HG03196 (cell line): ENCODE data around the gene CFAP141.

Experiments
- ATAC-seq: cut with Tn5 transposase; IDR thresholded peaks from one replicate; pipeline ENCODE4 v1.9.1; 2021; ENCODE audit not compliant: unreplicated experiment

Gene CFAP141

DNA sequence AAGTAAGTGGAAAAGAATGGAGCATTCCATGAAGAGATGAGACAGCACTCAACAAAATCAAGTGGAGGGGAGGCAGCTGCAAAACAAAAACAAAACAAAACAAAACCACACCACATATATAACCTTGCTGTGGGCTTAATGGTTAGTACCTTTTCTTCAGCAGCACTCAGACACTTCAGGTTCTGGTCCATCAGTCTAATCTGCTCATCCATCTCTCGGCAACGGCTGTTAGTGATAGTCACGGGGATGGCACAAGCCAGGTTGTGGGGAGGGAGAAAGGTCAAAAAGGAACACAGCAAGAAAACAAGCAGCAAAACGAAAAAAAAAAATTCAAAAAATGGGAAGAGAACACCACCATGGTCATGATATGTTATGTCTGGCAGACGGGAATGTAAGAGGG is 34.3 kb downstream of the CFAP141 start:
- ATAC-seq: no peak

DNA sequence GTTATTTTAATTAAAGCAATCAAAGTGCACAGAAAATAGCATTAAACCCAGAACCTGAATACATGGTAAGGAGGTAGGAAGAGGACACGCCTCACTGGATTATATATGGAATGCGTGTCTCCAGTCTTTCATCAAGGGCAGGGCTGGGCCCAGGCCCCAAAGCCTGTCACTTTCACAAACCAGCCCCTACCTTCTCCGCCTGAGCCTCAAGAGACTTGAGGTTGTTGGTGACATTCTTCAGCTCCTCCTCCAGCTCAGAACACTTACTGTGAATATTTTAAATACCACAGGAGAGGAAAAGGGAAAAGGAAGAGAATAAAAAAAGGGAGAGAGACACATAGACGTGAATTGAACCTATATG is 34.9 kb downstream of the CFAP141 start:
- no peak for ATAC-seq

DNA sequence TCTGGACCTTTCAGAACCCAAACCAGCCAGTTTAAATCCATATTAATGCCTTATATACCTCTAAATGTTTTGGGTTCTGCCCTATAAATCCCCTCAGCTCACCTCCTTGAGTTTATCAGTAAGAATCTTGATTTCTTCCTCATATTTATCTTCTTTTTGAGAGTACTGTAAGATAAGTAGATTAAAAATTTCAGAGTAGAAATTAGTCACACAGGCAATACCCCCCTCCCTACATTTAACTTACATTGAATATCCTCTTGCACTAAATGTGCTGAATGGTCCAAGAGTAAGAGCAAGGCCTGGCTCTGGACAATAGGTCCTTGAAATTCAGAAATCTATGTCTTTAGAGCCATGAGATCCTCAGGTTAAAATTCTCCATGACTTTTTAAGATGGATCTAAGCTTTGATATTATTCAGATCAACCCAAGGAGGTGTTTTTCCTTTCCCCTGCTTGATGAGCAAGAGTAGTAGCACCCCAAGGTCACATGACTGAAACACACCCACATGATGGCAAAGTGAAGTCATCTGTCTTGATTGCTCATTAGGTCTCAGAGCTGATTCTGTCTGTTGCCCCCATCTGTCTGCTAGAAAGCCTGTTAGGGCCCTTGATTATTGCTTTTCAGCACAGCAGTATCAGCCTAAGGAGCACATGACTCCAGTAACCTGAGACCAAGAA is 35.4 kb downstream of the CFAP141 start:
- ATAC-seq: no peak

DNA sequence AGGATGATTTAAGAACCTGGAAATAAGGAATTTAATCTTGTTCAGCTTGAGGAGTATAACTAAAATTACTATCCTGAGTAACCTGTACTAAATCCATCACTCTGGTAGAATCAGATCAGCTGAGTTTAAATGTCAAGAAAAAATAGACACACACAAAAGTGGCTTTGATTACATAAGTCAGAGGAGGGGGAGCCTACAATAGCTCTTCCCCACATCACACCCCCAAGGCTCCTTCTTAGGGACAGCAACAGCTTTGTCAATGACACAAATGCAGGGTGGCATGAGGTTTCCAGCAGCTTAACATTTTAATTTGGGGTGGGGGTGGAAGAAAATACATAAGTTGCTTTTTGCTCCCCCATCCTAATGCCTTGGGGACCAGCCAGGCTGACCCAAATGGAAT is 38.7 kb downstream of the CFAP141 start:
- ATAC-seq: no peak

DNA sequence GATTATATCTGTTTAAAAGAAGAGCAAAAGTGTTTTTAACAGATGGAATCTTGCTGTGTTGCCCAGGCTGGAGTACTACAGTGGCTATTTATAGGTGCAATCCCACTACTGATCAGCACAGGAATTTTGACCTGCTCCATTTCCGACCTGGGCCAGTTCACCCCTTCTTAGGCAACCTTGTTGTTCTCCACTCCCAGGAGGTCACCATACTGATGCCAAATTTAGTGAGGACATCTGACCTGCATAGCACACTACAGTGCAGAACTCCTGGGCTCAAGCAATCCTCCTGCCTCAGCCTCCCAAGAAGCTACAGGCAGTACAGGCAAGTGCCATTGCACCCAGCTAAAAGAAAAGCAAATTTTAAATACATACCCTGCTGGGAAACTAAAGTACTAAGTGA is 39.9 kb downstream of the CFAP141 start:
- no peak for ATAC-seq

DNA sequence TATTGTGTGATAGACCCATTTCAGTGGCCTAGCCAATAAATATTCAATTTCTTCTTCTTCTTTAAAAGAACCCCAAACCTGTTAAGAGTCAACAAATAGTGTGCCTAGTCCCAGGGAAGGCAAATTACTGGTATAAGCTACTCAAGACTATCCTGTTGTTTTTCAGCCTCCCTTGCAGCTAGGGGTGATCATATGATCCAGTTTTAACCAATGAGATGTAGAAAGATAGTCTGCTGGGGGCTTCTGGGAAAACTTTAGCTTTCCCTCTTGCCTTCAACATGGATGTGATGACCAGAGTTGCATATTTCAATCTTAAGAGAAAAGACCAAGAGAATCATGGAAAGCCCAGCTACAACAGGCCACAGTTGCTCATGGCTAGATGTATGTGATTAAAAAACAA is 46.6 kb downstream of the CFAP141 start:
- ATAC-seq: no peak

DNA sequence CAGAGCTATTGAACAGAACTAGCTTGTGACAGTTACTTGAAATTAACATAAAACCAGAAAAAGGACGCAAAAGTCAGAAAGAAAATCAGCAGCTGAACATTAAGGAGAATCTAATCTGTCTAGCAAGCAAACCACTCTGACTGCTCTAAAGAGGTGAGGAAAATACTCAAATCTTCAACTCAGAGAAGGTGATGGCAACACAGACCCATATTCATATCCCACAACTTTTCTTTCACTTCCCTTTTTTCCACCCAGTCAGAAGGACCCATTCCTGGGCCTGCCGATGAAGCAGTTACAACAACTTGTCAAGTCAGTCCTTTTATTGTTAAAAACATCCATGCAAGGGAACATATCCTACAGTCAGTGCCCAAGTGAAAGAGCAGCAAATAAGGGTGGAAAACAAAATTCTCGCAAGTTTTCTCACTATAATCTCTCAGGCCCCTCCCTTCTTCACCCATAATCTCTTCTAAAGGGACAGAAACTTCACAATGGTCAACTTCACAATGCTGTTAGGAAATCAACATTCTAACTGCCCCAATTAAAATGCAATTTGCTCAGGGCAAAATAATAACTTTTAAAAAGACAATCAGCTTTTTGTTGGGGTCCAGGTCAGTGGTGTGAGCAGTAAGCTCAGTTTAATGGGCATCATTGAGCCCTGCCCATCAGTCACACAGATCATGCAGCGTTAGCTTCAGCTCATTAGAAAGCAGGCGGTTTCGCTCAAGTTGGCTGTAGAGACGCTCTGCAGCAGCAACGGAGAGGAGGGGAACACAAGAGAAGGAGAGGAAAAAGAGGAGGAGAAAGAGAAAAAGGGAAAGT is 47.6 kb downstream of the CFAP141 start:
- ATAC-seq: peak; percentile 30

DNA sequence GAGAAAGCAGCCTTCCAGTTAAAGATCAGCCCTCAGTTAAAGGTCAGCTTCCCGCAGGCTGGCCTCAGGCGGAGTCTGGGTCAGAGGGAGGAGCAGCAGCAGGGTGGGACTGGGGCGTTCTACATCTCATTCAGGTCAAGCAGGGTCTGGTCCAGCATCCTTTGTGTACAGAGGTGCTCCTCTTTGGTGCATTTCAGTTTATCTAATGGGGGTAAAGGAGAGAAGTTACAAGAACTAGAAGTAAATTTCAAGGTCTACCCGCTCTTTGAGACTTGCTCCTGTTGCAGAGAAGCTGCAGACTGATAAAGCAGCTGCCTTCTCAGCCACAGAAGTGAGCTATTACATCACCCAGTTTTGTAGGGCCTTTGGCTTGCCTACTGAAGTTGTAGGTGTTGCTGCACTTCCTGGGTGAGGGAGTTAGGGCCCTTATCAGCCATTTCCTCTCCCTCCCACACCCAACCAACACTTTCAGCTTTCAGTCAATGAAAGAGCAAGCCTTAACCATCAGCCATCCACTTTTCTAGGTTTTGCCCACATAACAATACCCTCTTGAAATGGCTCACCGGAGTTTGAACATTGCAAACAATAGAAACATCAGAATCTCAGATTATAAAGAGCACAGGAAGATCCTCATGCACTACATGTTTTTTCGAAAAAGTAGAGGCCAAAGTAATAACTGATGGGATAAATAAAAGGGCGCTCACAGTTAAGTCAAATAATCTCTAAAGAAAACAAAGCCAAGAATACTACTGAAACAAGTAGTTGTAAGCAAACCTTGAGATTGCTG is 48.4 kb downstream of the CFAP141 start:
- peak; percentile 79 for ATAC-seq

DNA sequence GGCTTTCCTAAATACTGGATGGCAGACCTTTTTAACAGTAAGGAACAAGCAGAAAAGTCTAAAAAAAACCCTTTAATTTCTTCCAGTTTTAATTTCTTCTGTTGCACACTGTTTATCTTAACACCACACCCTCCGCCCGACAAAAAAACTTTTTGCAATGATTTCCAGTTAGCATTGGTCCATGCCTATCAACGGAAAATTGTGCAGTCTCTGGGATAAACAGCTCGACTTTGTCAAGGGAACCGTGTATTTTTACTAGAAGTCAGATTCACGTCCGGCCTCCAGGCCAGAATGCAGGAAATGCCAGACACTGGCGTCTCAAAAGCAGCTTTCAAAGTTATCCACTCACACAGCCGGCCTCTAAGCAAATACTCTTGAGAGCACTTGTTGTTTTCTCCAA is 50.9 kb downstream of the CFAP141 start:
- ATAC-seq: no peak

DNA sequence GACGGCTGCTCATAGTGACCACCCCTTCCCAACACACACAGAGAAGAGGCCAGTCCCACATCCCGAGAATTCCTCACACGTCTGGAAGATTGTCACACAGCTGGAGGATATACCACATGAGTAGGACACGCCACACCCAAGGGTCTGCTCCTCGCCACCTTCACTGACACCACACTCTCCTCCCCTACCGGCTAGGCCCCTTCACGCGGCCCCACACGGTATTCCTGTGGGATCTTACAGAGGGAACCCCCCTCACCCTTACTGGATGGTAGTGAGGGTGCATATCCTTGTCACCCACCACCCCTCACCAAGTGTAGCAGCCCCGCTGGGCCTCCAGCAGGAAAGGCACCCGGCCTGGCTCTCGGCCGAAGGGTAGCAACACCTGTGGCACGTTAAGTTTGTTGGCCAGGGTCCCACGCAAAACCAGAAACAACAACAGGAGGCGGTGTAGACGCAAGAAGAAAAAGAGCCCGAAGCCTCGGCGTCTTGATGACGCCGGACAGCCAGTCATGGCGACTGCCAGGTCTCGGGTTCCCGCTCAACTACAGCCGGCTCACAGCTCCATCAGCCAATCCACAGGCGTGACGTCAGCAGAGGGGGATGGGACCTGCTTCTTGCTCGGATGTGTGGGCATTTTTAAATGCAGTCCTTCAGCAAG is 51.5 kb downstream of the CFAP141 start, which contains the start of gene NUP210L:
TSS of gene NUP210L (minus strand) at position 540 of the 658 bp plus-strand sequence.
- no peak for ATAC-seq

DNA sequence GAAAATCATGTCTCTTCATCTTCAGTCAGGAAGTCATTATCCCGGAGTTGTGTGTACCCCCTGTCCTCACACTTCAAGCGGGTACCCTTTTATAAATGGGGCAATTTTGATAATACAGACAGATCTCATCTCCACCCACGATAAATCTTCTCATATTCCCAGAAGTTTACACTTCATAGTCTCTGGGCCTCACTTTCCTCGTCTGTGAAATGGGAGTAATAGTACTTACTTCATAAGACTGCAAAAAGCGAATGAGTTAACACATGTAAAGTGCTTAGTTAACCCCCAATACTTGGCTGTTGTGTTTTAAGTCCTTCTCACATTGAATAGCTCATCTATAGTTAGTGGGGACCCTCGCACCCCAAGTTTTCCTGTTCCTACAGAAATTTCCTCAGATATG is 52.1 kb downstream of the CFAP141 start:
- no peak for ATAC-seq

DNA sequence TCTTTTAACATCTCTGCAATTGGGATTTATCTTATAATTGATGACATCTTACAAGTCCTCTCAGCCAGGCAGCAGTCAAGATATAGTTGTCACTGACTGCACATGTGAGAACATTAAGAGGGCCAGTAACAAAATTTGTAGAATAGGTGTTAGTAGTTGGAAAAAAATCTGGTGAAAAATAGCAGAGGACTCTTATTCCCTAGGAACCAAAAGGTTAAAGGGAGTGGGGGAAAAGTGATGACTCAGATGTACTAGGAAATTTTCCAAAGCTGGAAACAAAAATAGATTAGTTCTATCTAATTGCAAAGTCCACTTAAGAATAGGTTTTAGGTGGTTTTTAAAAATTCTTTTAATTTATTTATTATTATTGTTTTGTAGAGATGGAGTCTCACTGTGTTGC is 54.8 kb downstream of the CFAP141 start:
- ATAC-seq: no peak
